Epithelial cell of esophagus (primary cell): ENCODE measurements around the gene CD93.
A peak's percentile ranks its signal among the peaks of the same experiment; 100 is the strongest.

ENCODE experiments used
- DNase-seq: peaks from one replicate; pipeline ENCODE4 v3.0.0; 2010; ENCODE audit warnings: low read depth
- H3K4me3 ChIP-seq: 2 replicates; pipeline ENCODE4 v1.5.1; 2011; ENCODE audit warnings: mild to moderate bottlenecking, low read length, control low read depth
- CTCF ChIP-seq: IDR thresholded peaks from 2 replicates; pipeline ENCODE4 v1.5.1; 2011; ENCODE audit warnings: low read depth, mild to moderate bottlenecking, low read length, control low read depth, inconsistent platforms; ENCODE audit not compliant: insufficient read depth; ENCODE audit errors: missing control alignments

CD93 gene

GRCh38 chr20:23129891-23130621 lies 43.9 kb upstream of the CD93 start:
- H3K4me3 ChIP-seq: no peak overlapping the region
- no peak for DNase-seq
- no peak for TF ChIP-seq CTCF

GRCh38 chr20:23129266-23129665 lies 43.1 kb upstream of the CD93 start:
- DNase-seq: no peak
- TF ChIP-seq CTCF: no peak
- no peak overlapping the region for H3K4me3 ChIP-seq

- no peak for TF ChIP-seq CTCF
- H3K4me3 ChIP-seq: no peak overlapping the region
- DNase-seq: no peak
Observed at GRCh38 chr20:23128461-23129125, 42.5 kb upstream of the CD93 start.

- DNase-seq: no peak
- TF ChIP-seq CTCF: no peak
- H3K4me3 ChIP-seq: no peak overlapping the region
Observed at GRCh38 chr20:23127506-23128279, 41.6 kb upstream of the CD93 start.

GRCh38 chr20:23126281-23127061 lies 40.3 kb upstream of the CD93 start:
- TF ChIP-seq CTCF: no peak
- no peak for DNase-seq
- no peak overlapping the region for H3K4me3 ChIP-seq

GRCh38 chr20:23125625-23126191 lies 39.6 kb upstream of the CD93 start:
- no peak overlapping the region for H3K4me3 ChIP-seq
- TF ChIP-seq CTCF: no peak
- peak; percentile 35 for DNase-seq
